PC-3 (cell line): ENCODE measurements around the gene ZNRF1. TPM values are rescaled to one million over a fixed set of nuclear protein-coding genes. Genes with fewer than 3 reads are reported as not detected.
"Not testable (repeated sequence)": the region's sequence is repeated elsewhere in the genome, so short reads cannot be mapped to it uniquely, and the experiment has no call there.

Source experiments
- ATAC-seq: fragments of 200-7000 bp; cut with Tn5 transposase; 2 replicates; pipeline ENCODE4 v1.9.1; 2020; ENCODE audit warnings: mild to moderate bottlenecking, moderate library complexity
- BruUV-seq: library from RNA; stranded (reverse); fragments of 400-500 nt; replicated peaks from 2 replicates; lab custom pipeline; 2021; lab: Mats Ljungman, UMichigan
- CTCF ChIA-PET: fragments of 300-600 bp; sonication (Branson Sonifier 250); formaldehyde crosslinking; loops from one replicate; lab custom pipeline; 2022; ENCODE audit warnings: antibody characterized with exemption; lab: Charles Lee
- POLR2A ChIA-PET: fragments of 300-600 bp; sonication (Branson Sonifier 250); formaldehyde crosslinking; loops from one replicate; lab custom pipeline; 2022; ENCODE audit warnings: antibody characterized with exemption; ENCODE audit not compliant: unreplicated experiment; lab: Charles Lee
- DNase-seq: peaks from one replicate; pipeline ENCODE4 v3.0.0-alpha.2; 2015
- H2AFZ ChIP-seq: fragments of 300-600 bp; sonication (generic); 2 replicates; pipeline ENCODE4 v1.6.0; 2016; ENCODE audit warnings: antibody characterized with exemption, low read length
- H3F3A ChIP-seq: fragments of 300-600 bp; sonication (generic); one replicate; pipeline ENCODE4 v1.6.0; 2017; ENCODE audit warnings: antibody characterized with exemption, low read length, control low read depth, mild to moderate bottlenecking; ENCODE audit not compliant: unreplicated experiment
- H3K27ac ChIP-seq: fragments of 300-600 bp; sonication (generic); 2 replicates; pipeline ENCODE4 v1.5.1; 2016; ENCODE audit warnings: mild to moderate bottlenecking, low read length
- H3K27me3 ChIP-seq: fragments of 300-600 bp; sonication (generic); 2 replicates; pipeline ENCODE4 v1.6.1; 2016; ENCODE audit warnings: low read length, mixed read lengths
- H3K36me3 ChIP-seq: fragments of 300-600 bp; sonication (generic); 2 replicates; pipeline ENCODE4 v1.6.1; 2016; ENCODE audit warnings: low read depth, mixed run types, low read length, mixed read lengths
- H3K4me1 ChIP-seq: fragments of 300-600 bp; sonication (generic); 2 replicates; pipeline ENCODE4 v1.5.1; 2016; ENCODE audit warnings: low read length; ENCODE audit not compliant: insufficient read depth
- H3K4me2 ChIP-seq: fragments of 300-600 bp; sonication (generic); 2 replicates; pipeline ENCODE4 v1.6.0; 2016; ENCODE audit warnings: low read length
- H3K4me3 ChIP-seq: fragments of 300-600 bp; sonication (generic); 2 replicates; pipeline ENCODE4 v1.5.1; 2016; ENCODE audit warnings: mild to moderate bottlenecking, low read length, mixed read lengths
- H3K79me2 ChIP-seq: fragments of 300-600 bp; sonication (generic); 2 replicates; pipeline ENCODE4 v1.6.1; 2017; ENCODE audit warnings: low read length, mixed read lengths
- H3K9ac ChIP-seq: fragments of 300-600 bp; sonication (generic); 2 replicates; pipeline ENCODE4 v1.6.0; 2016; ENCODE audit warnings: mild to moderate bottlenecking, low read length
- H3K9me2 ChIP-seq: fragments of 300-600 bp; sonication (generic); replicated peaks from 2 replicates; pipeline ENCODE4 v1.6.1; 2016; ENCODE audit warnings: mixed run types, low read length, mixed read lengths
- H3K9me3 ChIP-seq: fragments of 300-600 bp; sonication (generic); 2 replicates; pipeline ENCODE4 v1.6.1; 2016; ENCODE audit warnings: low read length, mixed read lengths
- H4K20me1 ChIP-seq: fragments of 300-600 bp; sonication (generic); 2 replicates; pipeline ENCODE4 v1.6.1; 2016; ENCODE audit warnings: low read length, mixed read lengths
- CTCF ChIP-seq: fragments of 300-600 bp; sonication (generic); conservative IDR thresholded peaks from 2 replicates; pipeline ENCODE4 v1.5.1; 2017; ENCODE audit warnings: antibody characterized with exemption, low read depth, mild to moderate bottlenecking, low read length
- EZH2 ChIP-seq: fragments of 300-600 bp; sonication (generic); IDR thresholded peaks from one replicate; pipeline ENCODE4 v1.6.1; 2017; ENCODE audit warnings: antibody characterized with exemption, mild to moderate bottlenecking, low read length; ENCODE audit not compliant: unreplicated experiment
- EZH2phosphoT487 ChIP-seq: fragments of 300-600 bp; sonication (generic); IDR thresholded peaks from 2 replicates; pipeline ENCODE4 v1.6.1; 2018; ENCODE audit warnings: mild to moderate bottlenecking, antibody characterized with exemption, low read length, borderline replicate concordance
- intact Hi-C: fragments of 100-400 bp; cut with micrococcal nuclease; formaldehyde crosslinking; loops from 2 replicates; pipeline ENCODE4 v1.9.0; 2023
- total RNA-seq: library from RNA; depleted of rRNA; stranded (reverse); fragments of >200 nt; gene quantifications from 2 replicates; pipeline ENCODE4 v1.2.3, GENCODE V29; 2014

The ZNRF1 gene
- total RNA-seq, 1 experiment from 2014 or later = 60.4 TPM

- H2AFZ ChIP-seq = no peak overlapping the region
- no peaks in the 10 kb centered on the region for H3K4me1 ChIP-seq
- no peaks in the 10 kb centered on the region for H3F3A ChIP-seq
- ATAC-seq = no peak
- H3K4me2 ChIP-seq = no peak overlapping the region
- no peaks in the 10 kb centered on the region for H4K20me1 ChIP-seq
- intact Hi-C loops = no loop called here
- H3K36me3 ChIP-seq = no peaks in the 10 kb centered on the region
- TF ChIP-seq CTCF = no peak
- TF ChIP-seq EZH2 = no peak
- TF ChIP-seq EZH2phosphoT487 = no peak
- CTCF ChIA-PET = no interaction called here
- no peak overlapping the region for H3K9ac ChIP-seq
- no TSS peak for BruUV-seq
- H3K4me3 ChIP-seq = no peak overlapping the region
- no peak overlapping the region for H3K27ac ChIP-seq
- H3K9me3 ChIP-seq = no peaks in the 10 kb centered on the region
- H3K9me2 ChIP-seq = no peaks in the 10 kb centered on the region
- DNase-seq = no peak
- H3K79me2 ChIP-seq = peaks cover 26% of the 10 kb centered on the region
- no peaks in the 10 kb centered on the region for H3K27me3 ChIP-seq
- POLR2A ChIA-PET = no interaction called here
Measured at GRCh38 chr16:74987027-74987681, 11.7 kb upstream of the ZNRF1 start.

GRCh38 chr16:74989864-74990263 is 9.0 kb upstream of the ZNRF1 start:
- H3K9me2 ChIP-seq, POLR2A ChIA-PET: not testable (repeated sequence)

GRCh38 chr16:74990832-74991231 is 8.0 kb upstream of the ZNRF1 start:
- no peaks in the 10 kb centered on the region for H3K9me3 ChIP-seq
- BruUV-seq = no TSS peak
- no peaks in the 10 kb centered on the region for H3K27me3 ChIP-seq
- no peak for TF ChIP-seq EZH2
- H3K4me2 ChIP-seq = no peak overlapping the region
- no peak overlapping the region for H2AFZ ChIP-seq
- no peak for DNase-seq
- H3K9ac ChIP-seq = no peak overlapping the region
- no peaks in the 10 kb centered on the region for H3K36me3 ChIP-seq
- intact Hi-C loops = no loop called here
- no peak for ATAC-seq
- H3K4me1 ChIP-seq = no peaks in the 10 kb centered on the region
- H3K79me2 ChIP-seq = no peaks in the 10 kb centered on the region
- POLR2A ChIA-PET = no interaction called here
- no peak overlapping the region for H3K4me3 ChIP-seq
- no peak overlapping the region for H3K27ac ChIP-seq
- no peaks in the 10 kb centered on the region for H3K9me2 ChIP-seq
- CTCF ChIA-PET = no interaction called here
- H4K20me1 ChIP-seq = no peaks in the 10 kb centered on the region
- no peaks in the 10 kb centered on the region for H3F3A ChIP-seq

More at GRCh38 chr16:74989864-74990263, 9.0 kb upstream of the ZNRF1 start:
- H3K79me2 ChIP-seq, H2AFZ ChIP-seq, H3K9ac ChIP-seq, H3K4me2 ChIP-seq, DNase-seq, H3K27ac ChIP-seq, BruUV-seq, H3K4me3 ChIP-seq, H3K36me3 ChIP-seq, H3K27me3 ChIP-seq, ATAC-seq, CTCF ChIA-PET, H3F3A ChIP-seq, intact Hi-C loops, H4K20me1 ChIP-seq, H3K4me1 ChIP-seq, H3K9me3 ChIP-seq: not testable (repeated sequence)

- Histone ChIP-seq H3F3A (no peaks in the 10 kb centered on the region), H3K36me3 (no peaks in the 10 kb centered on the region), H3K4me2 (no peak overlapping the region), H3K79me2 (no peaks in the 10 kb centered on the region), H3K9ac (no peak overlapping the region), H4K20me1 (no peaks in the 10 kb centered on the region), H3K27me3 (no peaks in the 10 kb centered on the region), H3K9me3 (no peaks in the 10 kb centered on the region), H3K4me3 (no peak overlapping the region), H2AFZ (no peak overlapping the region), H3K4me1 (no peaks in the 10 kb centered on the region), H3K27ac (no peak overlapping the region), H3K9me2 (no peaks in the 10 kb centered on the region)
- intact Hi-C loops = no loop called here
- BruUV-seq = no TSS peak
- POLR2A ChIA-PET = no interaction called here
- CTCF ChIA-PET = no interaction called here
- TF ChIP-seq CTCF (no peak), EZH2phosphoT487 (no peak), EZH2 (no peak)
- no peak for DNase-seq
- no peak for ATAC-seq
Measured at GRCh38 chr16:74991268-74991592, 7.6 kb upstream of the ZNRF1 start.
